GM12801 (cell line): ENCODE results near the gene OGFR.

Experiments
- TF ChIP-seq, protein P1 (sequence below): IDR thresholded peaks from one replicate; pipeline ENCODE4 v1.5.1; 2011; ENCODE audit warnings: control low read depth; ENCODE audit not compliant: insufficient read length; ENCODE audit errors: extremely low read depth

The OGFR gene

DNA sequence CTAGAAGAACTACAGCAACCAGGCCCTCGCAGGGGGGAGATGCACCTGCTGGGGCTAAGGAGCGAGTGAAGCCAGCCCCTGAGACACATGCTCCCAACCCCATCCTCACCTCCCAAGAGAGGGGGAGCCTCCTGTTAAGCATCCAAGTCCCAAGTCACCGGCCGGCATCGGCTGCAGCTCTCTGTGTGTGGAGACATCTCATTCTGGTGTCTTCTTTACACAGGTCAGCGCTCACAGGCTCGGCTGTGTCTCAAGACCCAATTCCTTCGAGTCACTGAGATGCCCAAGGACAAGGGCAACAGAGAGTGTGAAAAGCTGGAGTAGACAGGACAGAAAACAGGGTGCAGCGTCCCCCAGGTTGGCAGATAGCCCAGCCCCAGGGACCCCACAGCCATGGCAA is 29.4 kb upstream of the OGFR start:
- TF ChIP-seq, protein P1, sequence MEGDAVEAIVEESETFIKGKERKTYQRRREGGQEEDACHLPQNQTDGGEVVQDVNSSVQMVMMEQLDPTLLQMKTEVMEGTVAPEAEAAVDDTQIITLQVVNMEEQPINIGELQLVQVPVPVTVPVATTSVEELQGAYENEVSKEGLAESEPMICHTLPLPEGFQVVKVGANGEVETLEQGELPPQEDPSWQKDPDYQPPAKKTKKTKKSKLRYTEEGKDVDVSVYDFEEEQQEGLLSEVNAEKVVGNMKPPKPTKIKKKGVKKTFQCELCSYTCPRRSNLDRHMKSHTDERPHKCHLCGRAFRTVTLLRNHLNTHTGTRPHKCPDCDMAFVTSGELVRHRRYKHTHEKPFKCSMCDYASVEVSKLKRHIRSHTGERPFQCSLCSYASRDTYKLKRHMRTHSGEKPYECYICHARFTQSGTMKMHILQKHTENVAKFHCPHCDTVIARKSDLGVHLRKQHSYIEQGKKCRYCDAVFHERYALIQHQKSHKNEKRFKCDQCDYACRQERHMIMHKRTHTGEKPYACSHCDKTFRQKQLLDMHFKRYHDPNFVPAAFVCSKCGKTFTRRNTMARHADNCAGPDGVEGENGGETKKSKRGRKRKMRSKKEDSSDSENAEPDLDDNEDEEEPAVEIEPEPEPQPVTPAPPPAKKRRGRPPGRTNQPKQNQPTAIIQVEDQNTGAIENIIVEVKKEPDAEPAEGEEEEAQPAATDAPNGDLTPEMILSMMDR: no peak

DNA sequence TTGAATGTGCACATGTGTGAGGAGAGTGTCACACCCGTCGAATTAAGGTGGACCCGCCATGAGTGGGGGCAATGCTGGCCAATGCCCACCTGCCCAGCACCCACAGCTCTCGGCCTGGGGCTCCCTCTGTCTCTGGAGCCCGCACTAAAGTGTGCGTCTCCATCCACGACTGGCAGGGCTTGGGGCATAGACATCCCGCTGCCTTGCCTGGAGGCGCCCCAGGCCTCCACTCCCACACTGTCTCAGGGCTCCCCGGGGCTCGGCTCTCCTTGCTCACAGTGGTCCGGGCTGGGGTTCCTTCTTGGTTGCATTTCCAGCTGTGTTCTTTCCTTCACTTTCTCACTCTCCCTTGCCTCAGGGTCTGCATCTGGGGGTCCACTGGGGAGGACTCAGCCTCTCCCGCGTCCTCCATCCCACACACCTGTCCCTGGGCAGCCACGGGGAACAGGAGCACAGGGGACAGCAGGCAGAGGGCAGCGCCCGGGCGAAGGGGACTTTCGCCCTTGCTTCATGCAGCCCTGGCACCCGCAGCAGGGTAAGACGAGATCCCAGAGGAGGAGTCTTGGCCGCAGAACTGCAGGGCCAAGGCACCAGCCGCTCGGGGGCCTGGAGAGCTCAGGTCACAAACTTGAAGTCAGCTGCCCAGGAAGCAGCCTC is 28.5 kb upstream of the OGFR start:
- TF ChIP-seq, protein P1: no peak

DNA sequence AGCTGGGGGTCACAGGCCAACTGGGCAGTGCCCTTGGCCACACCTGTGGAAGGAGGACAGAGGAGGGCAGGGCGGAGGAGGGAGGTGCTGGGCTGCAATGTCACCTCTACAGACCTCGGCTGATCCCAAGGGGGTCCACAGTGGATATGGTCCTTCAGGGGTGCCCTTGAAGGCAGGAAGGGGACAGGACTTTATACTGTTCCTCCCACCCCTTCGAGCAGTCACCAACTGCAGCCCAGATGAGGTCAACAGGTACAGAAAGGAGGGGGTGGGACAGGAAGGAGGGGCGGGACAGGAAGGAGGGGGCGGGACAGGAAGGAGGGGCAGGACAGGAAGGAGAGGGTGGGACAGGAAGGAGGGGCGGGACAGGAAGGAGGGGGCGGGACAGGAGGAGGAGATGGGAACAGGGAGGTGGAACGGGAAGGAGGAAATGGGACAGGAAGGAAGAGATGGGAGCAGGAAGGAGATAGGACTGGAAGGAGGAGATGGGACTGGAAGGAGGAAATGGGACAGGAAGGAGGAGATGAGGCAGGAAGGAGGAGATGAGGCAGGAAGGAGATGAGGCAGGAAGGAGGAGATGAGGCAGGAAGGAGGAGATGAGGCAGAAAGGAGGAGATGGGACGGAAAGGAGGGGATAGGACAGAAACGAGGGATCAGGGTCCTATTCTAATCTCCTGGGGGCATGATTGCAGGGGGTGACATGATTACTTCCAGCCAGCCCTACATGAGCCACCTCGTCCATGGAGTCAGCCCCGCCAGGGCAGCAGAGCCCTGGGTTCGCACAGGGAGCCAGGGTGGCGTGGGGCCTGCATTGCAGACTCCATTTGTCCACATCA is 27.7 kb upstream of the OGFR start:
- TF ChIP-seq, protein P1: no peak

DNA sequence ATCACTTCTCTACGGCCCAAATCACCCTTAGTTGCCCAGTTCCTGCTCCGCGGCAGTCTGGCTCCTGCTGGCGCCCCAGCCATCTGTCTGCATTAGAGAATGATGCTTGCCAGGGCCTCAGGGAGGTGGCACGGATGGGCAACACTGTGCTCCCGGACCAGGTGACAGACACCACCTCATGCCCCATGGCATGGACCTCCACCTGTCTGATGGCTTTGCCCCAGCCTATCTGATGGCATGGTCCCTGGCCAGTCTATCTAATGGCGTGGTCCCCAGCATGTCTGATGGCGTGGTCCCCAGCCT is 27.2 kb upstream of the OGFR start:
- TF ChIP-seq, protein P1: no peak

DNA sequence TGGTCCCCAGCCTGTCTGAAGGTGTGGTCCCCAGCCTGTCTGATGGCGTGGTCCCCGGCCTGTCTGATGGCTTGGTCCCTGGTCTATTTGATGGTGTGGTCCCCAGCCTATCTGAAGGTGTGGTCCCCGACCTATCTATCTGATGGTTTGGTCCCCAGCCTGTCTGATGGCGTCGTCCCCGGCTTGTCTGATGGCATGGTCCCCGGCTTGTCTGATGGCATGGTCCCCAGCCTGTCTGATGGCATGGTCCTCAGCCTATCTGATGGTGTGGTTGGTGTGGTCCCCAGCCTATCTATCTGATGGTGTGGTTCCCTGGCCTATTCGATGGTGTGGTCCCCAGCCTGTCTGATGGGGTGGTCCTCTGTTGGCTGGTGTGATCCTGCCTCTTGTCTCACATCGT is 26.6 kb upstream of the OGFR start:
- TF ChIP-seq, protein P1: no peak

DNA sequence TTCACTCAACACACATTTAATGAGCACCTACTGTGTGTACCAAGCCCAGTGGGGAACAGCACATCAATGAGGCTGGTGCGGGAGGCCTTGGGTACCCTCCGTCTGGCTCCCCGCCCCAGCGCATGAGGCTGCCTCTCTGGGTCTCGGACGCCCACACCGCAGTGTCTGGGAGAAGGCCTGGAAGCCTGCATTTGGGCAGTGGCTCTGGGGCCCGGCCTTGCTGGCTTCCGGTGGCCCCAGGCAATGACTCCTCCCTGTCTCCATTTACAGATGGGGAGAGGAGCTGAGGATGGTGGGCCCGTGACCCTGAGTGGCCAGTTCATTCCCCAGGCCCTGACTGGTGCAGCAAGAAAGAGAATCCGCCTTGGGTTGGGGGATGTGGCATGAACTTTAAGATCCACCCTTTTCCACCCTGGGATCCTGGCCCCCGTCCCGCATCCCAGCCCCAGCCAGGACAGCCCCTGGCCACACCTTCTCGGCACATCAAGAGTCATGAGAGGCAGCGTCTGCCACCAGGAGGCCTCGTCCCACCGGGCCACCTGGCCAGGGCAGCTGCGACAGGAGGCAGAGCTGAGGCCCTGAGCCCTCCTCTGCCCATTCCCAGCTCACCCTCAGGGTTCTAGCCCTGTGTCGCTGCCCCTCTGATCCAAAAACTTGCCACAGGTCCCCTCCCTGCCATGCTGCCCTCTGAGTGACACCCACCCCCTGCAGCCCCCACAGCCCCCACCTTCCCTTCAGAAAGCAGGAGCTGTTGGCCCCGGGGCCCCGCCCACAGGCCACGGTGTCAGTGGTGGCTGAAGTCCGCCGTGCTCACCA is 25.8 kb upstream of the OGFR start:
- TF ChIP-seq, protein P1: no peak

DNA sequence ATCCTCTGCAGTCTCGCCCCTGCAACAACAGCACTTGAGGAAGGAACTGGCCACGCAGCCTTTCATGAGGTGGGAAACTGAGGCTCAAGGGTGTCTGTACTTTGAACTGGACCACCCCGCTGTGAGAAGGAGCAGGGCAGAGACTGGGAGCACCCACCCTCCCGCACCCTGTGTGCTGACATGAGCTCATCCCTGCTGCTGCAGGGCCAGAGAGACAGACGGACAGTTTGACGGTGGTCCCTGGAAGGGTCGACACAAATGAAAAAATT is 25.3 kb upstream of the OGFR start:
- TF ChIP-seq, protein P1: no peak
